A549 treated with CORT108297 at 1 μM for 4 hours (cell line): ENCODE measurements around the gene PKLR. TPM values are rescaled to one million over a fixed set of nuclear protein-coding genes. Genes with fewer than 3 reads are reported as not detected.

Source experiments
- total RNA-seq: library from RNA; stranded (reverse); fragments of 200-300 nt; extraction: Qiagen RNA extraction; gene quantifications from 5 replicates; pipeline ENCODE4 v1.2.3, GENCODE V29; 2022

Gene PKLR
- total RNA-seq: 0.05 TPM in 1 of 5 replicates, not detected in the others

DNA sequence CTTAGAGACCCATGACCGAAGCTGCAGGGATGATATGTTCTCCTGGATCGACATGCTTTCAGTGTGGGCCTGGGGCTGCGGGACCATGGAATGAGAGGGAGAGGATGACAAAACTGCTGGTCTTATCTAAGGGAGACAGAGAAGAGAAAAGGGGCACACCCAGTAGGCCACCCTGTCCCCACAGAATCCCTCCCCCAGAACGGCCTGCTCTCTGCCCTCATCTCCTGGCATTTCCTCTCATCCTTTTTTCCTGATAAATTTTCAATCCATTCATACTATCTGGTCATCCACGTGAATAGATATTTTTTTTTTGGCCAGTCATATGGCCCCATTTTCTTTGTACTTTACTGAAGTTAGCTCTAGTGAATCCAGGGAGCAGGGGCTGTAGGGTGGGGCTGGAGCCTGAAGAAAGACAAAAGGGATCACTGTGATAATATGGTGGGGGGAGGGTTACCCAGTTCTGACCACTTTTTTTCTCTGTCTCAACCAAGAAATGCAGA, at the start of gene PKLR:
Gene PKLR (minus strand): TSS at position 97 of the 500 bp plus-strand sequence. CDS start 43 bp downstream, at position 54.

DNA sequence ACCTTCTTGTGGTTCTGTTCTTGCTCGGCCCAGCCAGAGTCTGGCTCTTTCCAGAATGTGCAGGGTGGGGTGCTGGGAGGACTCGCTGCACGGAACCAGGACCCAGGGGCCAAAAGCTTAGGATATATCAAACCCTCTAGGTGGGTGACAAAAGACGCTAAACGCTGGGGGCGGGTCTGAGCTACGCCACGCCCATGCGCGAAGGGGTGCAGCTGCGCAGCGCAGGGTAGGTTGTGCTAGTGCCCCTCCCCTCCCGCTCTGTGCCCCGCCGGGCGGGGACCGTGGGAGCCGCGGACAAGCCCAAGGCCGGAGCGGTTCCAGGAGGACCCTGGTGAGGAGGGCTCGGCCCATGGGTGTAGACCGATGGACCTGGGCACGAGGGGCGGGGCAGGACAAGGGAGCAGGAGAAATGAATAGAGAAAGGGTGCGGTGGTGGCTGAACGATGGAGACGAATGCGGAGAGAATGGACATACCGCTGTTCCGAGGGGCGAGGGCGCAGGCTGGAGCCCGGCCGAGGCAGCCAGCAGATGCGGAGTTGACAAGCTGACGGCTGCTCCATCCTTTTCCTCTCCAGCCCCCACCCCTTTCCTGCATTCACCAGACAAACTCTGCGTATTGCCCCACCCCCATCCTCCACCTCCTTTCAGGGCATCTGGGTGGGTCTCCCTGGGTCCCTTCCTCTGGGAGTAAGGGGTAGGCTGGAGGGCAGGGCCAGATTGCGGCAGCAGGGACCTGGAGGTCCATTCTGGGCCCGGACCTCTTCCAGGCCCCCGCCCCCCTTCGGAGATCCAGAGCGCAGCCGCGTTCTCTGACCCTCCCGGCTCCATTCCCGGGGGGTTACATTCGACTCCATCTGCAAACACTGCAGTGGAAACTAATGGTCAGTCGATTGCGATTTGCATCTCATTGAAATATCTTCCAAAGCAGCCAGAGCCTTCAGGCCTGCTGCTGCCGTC, 19.7 kb upstream of the PKLR start, which contains the start of gene RUSC1:
Gene RUSC1 (plus strand): TSS at position 234 of the 957 bp plus-strand sequence. CDS start 880 bp downstream, outside the sequence.

DNA sequence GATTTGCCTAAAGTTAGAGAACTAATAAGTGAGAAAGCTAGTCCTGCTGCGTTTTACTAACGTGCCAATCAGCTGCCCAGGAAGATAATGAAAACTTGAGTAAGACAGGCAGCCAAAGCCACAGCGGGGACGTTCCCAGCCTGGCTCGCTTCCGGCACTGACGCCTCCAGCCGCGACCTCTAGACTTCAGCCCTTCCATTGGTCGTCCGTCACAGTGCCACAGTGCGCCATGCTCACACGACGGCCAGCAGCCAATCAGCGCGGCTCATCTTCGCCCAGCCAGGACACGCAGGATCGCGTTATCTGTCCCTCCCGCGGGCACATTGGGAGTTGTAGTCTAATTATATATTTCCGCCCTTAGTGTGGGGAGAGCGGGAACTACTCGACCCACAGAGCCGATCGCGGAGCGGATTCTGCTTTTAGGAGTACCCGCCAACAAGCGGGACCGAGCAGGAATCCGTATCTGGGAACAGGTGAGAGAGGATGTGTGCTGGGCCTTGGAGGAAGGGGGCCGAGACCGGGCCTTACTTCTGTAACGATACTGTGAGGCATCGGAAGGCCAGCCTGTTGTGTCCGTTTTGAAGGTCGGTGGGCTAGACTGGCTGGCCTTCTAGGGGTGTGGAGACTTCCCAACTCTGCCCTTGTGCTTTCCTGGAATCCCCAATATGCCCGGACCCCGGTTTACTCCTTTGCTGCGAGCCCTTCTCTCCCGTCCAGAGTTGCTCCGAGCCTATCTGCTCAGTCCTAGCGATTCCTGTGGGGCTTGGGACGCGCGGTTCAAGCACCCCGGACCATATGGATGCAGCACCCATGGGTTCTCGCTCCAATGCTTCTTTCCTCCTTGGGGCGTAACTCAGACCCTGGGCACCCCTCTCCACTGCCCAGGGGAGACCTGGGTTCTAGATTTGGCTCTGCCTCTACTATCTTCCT, 7.5 kb upstream of the PKLR start, which contains the start of gene FDPS:
Gene FDPS (plus strand): TSS at position 374 of the 930 bp plus-strand sequence. CDS start 924 bp downstream, outside the sequence.

DNA sequence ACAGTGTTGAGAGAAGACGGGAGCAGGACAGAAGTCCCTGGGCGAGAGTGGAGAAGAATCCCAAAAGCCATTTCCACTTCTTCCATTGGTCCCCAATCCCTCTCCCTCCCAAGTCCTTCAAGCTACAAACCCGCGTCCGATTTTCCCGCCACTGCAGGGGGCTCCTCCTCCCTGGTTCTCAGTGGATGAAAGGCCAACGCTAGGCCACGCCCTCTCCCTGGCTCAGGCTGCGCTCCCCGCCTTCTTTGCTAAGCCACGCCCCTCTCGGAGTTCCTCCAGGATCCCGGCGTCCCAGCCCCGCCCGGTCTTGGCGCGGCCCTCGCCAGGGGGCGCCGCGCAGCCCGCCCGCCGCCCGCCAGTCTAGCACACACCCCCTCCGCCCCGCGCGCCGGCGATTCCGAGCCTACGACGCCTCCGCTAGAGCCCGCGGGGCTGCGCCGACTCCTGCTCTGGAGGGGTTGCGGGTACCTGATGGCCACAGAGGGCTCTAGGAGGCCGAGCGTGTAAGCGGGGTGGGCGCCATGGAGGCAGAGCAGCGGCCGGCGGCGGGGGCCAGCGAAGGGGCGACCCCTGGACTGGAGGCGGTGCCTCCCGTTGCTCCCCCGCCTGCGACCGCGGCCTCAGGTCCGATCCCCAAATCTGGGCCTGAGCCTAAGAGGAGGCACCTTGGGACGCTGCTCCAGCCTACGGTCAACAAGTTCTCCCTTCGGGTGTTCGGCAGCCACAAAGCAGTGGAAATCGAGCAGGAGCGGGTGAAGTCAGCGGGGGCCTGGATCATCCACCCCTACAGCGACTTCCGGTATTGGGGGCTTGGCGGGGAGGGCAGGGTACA, 24.0 kb downstream of the PKLR start, which contains the start of gene HCN3:
Gene HCN3 (plus strand): TSS at position 394 of the 832 bp plus-strand sequence. CDS start 128 bp downstream, at position 522.

DNA sequence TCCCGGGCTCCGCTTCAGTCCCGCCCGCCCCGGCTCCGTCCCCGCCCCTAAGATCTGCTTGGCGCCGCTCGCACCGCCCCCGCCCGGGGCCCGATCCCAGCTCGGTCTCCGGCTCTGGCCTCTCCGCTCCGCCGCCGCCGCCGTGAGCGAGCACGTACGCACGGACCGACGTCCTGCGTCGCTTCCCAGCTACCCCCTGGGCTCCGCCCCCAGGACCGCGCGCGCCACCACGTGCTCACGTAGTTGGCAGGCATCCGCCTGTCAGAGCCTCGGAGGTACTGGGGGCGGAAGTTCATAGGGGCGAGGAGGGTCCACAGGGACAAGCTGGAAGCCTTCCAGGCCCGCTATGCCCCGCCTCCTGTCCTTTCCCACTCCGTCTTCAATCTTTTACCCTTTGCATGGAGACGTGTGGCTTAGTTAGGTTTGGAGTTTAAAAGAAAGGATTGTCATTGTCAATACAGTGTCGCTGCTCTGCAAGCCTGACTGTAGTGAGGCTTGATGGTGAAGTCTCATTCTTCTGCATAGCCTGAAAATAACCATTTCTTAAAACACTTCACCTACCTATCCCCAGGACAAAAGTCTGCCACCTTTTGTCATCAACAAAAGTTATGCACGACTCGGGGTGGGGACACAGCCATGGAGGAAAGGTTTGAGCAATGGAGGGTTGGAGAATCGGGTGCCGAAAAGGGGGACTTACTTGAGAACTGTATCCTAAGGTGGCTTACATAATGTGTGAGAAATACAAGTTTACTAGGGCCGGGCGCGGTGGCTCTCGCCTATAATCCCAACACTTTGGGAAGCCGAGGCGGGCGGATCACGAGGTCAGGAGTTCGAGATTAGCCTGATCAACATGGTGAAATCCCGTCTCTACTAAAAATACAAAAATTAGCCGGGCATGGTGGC, 27.6 kb downstream of the PKLR start, which contains the start of gene CLK2:
Gene CLK2 (minus strand): TSS at position 162 of the 903 bp plus-strand sequence. CDS start 2,527 bp downstream, outside the sequence.

DNA sequence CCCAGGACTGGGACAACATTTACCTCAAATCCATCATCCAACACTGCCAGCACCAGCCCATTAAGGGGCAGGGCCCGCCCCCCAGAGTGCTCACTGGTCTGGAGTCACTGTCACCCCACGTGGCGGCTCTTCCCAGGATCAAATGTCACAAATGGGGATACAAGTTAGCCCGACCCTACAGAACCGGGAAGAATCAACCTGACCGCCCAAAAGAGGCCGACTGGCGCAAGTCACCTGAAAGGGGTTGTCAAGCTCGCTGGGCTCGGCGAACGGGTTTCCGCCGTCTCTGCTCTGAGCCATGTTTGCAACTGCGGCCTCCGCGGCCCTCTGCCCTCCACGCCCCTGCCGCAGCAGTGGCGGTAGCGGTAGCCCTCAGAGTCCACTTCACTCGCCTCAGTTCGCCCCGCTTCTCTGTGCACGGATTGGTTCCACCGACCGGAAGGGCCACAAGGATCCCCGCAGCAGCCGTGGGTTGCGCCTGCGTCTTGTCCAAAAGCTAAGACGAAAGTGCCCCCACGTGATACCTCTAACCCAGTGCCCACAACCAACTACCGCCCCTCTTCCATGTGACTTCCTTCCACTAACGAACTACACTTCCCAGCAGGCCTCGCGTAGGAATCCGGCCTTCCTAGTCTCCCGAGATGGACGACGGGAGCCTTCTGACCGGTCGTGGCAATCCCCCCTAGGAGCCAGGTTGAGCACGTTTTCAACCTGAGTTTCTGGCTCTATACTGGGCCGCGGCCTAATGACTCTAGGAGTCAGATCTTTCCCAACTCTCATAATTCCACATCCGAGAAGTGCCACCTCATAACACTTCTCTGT, 39.2 kb downstream of the PKLR start, which contains the start of gene SCAMP3:
Gene SCAMP3 (minus strand): TSS at position 509 of the 822 bp plus-strand sequence. CDS start 209 bp downstream, at position 300.

DNA sequence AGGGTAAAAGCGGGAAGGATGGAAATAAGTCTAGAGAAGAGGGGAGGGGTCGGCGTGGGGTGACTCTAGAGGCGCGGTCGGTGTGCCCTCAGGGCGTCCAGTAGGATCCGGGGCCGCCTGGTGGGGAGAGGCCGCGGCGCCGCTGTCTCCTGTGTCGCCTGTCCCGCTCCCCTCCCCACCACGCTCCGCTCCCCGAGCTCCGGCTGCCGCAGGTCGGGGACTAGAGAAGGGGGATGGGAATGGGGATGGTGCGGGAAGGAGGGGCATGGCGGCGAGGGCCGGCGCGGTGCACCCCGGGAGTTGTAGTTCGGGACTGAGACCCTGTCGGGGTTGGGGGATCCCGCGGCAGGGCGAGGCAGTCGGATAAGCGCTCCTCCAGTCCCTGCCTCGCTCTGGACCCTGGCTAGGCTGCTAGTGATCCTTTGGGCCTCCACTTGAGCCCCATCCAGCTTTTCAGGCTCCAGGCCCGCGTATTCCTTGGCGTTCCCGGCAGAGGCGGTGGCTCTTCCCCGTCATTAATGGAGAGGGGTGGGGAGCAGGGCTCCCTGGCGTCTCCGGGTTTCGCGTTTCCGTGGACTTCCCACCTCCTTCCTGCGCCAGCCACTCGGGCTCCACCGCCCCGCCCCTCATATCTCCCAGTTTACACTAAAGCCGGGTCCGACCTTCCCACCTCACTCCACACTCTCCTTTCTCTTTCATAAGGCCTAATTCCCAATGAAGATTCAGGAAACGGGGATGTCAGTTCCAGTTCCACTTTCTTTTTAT, 45.8 kb downstream of the PKLR start, which contains the start of gene ENTREP3:
Gene ENTREP3 (minus strand): TSS at position 241 of the 765 bp plus-strand sequence. CDS start 606 bp downstream, outside the sequence.

Other genes with a start within 250 kb of the PKLR start
- gene EFNA4, start 237.7 kb downstream of the PKLR start, total RNA-seq: 7.4 to 9.9 TPM (median 8.7 TPM) in 5 replicates
- gene EFNA3, start 222.6 kb downstream of the PKLR start, total RNA-seq: 3.4 to 5.1 TPM (median 4.7 TPM) in 5 replicates
- 32.8 to 53.9 TPM (median 38.3 TPM) in 5 replicates for gene EFNA1, start 173.6 kb downstream of the PKLR start, total RNA-seq
- gene SLC50A1, start 165.6 kb downstream of the PKLR start, total RNA-seq: 29.3 to 36.5 TPM (median 34.8 TPM) in 5 replicates
- gene DPM3, start 160.9 kb downstream of the PKLR start, total RNA-seq: 73.6 to 114 TPM (median 112 TPM) in 5 replicates
- 220 to 279 TPM (median 243 TPM) in 5 replicates for gene KRTCAP2, start 128.1 kb downstream of the PKLR start, total RNA-seq
- 1.4 to 2.5 TPM (median 2.1 TPM) in 5 replicates for gene TRIM46, start 127.6 kb downstream of the PKLR start, total RNA-seq
- 6.6 to 10.6 TPM (median 9.6 TPM) in 5 replicates for gene THBS3, start 93.5 kb downstream of the PKLR start, total RNA-seq
- gene MTX1, start 92.7 kb downstream of the PKLR start, total RNA-seq: 64.0 to 78.2 TPM (median 76.5 TPM) in 5 replicates
- gene ENTREP3, start 46.0 kb downstream of the PKLR start, total RNA-seq: 25.2 to 39.2 TPM (median 37.1 TPM) in 5 replicates
- gene SCAMP3, start 39.1 kb downstream of the PKLR start, total RNA-seq: 99.6 to 133 TPM (median 128 TPM) in 5 replicates
- gene CLK2, start 27.9 kb downstream of the PKLR start, total RNA-seq: 22.4 to 32.0 TPM (median 30.1 TPM) in 5 replicates
- gene HCN3, start 24.0 kb downstream of the PKLR start, total RNA-seq: 3.9 to 6.1 TPM (median 5.1 TPM) in 5 replicates
- gene FDPS, start 7.4 kb upstream of the PKLR start, total RNA-seq: 158 to 179 TPM (median 165 TPM) in 5 replicates
- 39.2 to 60.5 TPM (median 58.5 TPM) in 5 replicates for gene RUSC1, start 19.5 kb upstream of the PKLR start, total RNA-seq